ENCODE measurements around the gene CLMN.

DNA sequence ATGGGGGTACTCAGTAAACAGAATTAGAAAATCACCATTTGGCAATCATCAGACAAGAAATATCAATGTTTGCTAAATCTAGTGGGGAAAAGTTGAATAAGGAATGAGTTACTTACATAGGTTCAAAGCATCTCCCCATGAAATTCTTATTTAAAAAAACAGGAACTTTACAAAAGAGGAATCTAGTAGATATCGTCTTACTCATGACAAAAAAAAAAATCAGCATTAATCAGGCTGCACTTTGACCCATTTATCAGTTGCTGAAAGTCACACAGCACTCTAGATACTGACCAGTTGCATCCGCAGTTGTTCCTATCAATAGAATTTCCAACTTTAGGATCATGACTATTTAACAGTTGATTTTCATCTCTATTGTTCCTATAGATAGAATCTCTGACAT is 156.6 kb downstream of the CLMN start:
- TF ChIP-seq POLR2A (IDR thresholded peaks at IDR 0.05; ENCODE audit: low read depth, low read length) (no peak), FOS (IDR thresholded peaks at IDR 0.05; ENCODE audit: borderline replicate concordance, insufficient read depth, low read length) (no peak), EZH2 (IDR thresholded peaks at IDR 0.05; ENCODE audit: borderline replicate concordance, low read depth, low read length, severe bottlenecking) (no peak), GATA2 (IDR thresholded peaks at IDR 0.05; ENCODE audit: insufficient read depth, insufficient read length, low read depth, low read length) (no peak), POLR2AphosphoS5 (IDR thresholded peaks at IDR 0.05; ENCODE audit: insufficient read depth, low read depth, low read length) (no peak)
- TF ChIP-seq, protein P1, sequence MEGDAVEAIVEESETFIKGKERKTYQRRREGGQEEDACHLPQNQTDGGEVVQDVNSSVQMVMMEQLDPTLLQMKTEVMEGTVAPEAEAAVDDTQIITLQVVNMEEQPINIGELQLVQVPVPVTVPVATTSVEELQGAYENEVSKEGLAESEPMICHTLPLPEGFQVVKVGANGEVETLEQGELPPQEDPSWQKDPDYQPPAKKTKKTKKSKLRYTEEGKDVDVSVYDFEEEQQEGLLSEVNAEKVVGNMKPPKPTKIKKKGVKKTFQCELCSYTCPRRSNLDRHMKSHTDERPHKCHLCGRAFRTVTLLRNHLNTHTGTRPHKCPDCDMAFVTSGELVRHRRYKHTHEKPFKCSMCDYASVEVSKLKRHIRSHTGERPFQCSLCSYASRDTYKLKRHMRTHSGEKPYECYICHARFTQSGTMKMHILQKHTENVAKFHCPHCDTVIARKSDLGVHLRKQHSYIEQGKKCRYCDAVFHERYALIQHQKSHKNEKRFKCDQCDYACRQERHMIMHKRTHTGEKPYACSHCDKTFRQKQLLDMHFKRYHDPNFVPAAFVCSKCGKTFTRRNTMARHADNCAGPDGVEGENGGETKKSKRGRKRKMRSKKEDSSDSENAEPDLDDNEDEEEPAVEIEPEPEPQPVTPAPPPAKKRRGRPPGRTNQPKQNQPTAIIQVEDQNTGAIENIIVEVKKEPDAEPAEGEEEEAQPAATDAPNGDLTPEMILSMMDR (IDR thresholded peaks at IDR 0.05; ENCODE audit: extremely low read depth in 1 of 2, insufficient read depth in 1 of 2, low read depth in 1 of 2, low read length in 2 of 2), result no peak
- TF ChIP-seq, protein P2, sequence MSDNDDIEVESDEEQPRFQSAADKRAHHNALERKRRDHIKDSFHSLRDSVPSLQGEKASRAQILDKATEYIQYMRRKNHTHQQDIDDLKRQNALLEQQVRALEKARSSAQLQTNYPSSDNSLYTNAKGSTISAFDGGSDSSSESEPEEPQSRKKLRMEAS (IDR thresholded peaks at IDR 0.05; ENCODE audit: insufficient read depth, insufficient read length), result no peak
